Measurements from ENCODE around the gene CCDC57. TPM values are rescaled to one million over a fixed set of nuclear protein-coding genes. Genes with fewer than 3 reads are reported as not detected.

Gene CCDC57
- total and polyA plus RNA-seq, 4 donors, result 5.4 to 19.1 (median 11.7) TPM

DNA sequence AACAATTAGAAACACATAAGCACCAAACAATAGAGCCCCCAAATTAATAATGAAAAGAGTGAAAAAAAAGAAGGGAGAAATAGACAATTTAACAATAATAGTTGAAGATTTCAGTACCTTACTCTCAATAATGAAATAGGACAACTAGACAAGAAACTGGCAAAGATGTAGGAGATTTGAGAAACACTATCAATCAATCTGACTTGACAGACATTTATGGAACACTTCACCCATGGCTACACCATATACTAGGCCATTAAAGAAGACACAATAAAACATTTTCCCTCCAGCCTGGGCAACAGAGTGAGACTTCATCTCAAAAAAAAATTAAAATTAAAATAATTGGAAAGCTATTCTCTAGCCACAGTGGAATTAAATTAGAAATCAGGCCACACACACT, 142.0 kb downstream of the CCDC57 start:
- Histone ChIP-seq H3K4me1 (ENCODE audit: control insufficient read depth in 4 of 4, insufficient read depth in 4 of 4, low read length in 3 of 4) (peaks cover 0 to 6% (median 4%) of the 10 kb centered on the region in 4 donors), H3K9me3 (ENCODE audit: control insufficient read depth in 4 of 4, low read length in 3 of 4) (no peaks in the 10 kb centered on the region), H3K36me3 (ENCODE audit: control insufficient read depth in 4 of 4, insufficient read depth in 3 of 4, low read depth in 1 of 4, low read length in 3 of 4) (no peaks in the 10 kb centered on the region), H3K4me3 (ENCODE audit: low read depth in 1 of 3, low read length in 3 of 3) (no peak overlapping the region), H3K9ac (ENCODE audit: low read depth in 1 of 2, low read length in 2 of 2) (no peak overlapping the region), H3K27me3 (ENCODE audit: control insufficient read depth in 4 of 4, insufficient read depth in 4 of 4, low read length in 3 of 4) (no peaks in the 10 kb centered on the region), H3K27ac (ENCODE audit: low read depth in 1 of 2, low read length in 2 of 2) (no peak overlapping the region)
- no peak for DNase-seq (ENCODE audit: low spot score)
- TF ChIP-seq HNF4A (conservative IDR thresholded peaks at IDR 0.05) (no peak), FOXA2 (IDR thresholded peaks at IDR 0.05) (no peak), YY1 (IDR thresholded peaks at IDR 0.05) (no peak), NR2F2 (IDR thresholded peaks at IDR 0.05) (no peak), HNF4G (IDR thresholded peaks at IDR 0.05) (no peak), FOXA1 (IDR thresholded peaks at IDR 0.05) (no peak)
- TF ChIP-seq, protein P1, sequence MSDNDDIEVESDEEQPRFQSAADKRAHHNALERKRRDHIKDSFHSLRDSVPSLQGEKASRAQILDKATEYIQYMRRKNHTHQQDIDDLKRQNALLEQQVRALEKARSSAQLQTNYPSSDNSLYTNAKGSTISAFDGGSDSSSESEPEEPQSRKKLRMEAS (IDR thresholded peaks at IDR 0.05), result no peak
- TF ChIP-seq, protein P2, sequence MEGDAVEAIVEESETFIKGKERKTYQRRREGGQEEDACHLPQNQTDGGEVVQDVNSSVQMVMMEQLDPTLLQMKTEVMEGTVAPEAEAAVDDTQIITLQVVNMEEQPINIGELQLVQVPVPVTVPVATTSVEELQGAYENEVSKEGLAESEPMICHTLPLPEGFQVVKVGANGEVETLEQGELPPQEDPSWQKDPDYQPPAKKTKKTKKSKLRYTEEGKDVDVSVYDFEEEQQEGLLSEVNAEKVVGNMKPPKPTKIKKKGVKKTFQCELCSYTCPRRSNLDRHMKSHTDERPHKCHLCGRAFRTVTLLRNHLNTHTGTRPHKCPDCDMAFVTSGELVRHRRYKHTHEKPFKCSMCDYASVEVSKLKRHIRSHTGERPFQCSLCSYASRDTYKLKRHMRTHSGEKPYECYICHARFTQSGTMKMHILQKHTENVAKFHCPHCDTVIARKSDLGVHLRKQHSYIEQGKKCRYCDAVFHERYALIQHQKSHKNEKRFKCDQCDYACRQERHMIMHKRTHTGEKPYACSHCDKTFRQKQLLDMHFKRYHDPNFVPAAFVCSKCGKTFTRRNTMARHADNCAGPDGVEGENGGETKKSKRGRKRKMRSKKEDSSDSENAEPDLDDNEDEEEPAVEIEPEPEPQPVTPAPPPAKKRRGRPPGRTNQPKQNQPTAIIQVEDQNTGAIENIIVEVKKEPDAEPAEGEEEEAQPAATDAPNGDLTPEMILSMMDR (IDR thresholded peaks at IDR 0.05; ENCODE audit: low read depth, low read length, missing input control), result no peak
- TF ChIP-seq, protein P3, sequence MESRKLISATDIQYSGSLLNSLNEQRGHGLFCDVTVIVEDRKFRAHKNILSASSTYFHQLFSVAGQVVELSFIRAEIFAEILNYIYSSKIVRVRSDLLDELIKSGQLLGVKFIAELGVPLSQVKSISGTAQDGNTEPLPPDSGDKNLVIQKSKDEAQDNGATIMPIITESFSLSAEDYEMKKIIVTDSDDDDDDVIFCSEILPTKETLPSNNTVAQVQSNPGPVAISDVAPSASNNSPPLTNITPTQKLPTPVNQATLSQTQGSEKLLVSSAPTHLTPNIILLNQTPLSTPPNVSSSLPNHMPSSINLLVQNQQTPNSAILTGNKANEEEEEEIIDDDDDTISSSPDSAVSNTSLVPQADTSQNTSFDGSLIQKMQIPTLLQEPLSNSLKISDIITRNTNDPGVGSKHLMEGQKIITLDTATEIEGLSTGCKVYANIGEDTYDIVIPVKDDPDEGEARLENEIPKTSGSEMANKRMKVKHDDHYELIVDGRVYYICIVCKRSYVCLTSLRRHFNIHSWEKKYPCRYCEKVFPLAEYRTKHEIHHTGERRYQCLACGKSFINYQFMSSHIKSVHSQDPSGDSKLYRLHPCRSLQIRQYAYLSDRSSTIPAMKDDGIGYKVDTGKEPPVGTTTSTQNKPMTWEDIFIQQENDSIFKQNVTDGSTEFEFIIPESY (IDR thresholded peaks at IDR 0.05), result no peak

DNA sequence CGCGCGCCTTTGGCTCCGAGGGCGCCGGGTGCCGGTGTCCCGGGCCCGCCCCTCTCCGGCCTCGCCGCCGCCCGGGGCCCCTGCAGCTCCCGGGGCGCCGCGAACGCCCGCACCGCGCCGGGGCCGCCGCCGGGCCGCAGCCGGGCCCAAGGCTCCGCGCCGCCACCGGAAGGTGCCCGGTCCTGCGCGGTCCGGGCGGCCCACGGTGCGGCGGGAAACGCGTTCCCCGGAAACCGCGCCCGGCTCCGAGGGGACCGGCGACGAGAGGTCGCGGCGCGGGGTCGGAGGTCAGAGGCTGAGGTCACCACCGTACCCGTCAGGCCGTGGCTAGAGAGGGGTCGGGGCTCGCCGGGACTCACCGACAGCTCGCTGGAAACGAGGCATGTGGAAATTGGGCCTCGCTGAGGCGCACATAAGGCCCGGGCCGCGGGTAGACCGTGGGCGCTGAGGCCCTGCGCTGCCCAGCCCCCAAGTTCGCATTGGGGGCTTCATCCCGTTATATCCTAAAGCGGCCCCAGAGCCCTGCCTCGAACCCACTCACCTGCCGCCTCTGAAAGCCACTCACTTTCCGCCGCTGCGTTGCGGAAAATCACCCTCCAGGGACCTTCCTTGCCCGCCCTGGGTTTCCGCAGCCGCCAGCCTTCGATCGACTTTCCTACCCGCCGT, 146.9 kb downstream of the CCDC57 start, which contains the start of gene DUS1L:
Gene DUS1L (minus strand): TSS at position 167 of the 666 bp plus-strand sequence. CDS start 745 bp downstream, outside the sequence.
- Histone ChIP-seq H3K9me3 (ENCODE audit: control insufficient read depth in 4 of 4, low read length in 3 of 4) (no peaks in the 10 kb centered on the region), H3K36me3 (ENCODE audit: control insufficient read depth in 4 of 4, insufficient read depth in 3 of 4, low read depth in 1 of 4, low read length in 3 of 4) (peaks cover 2 to 23% (median 6%) of the 10 kb centered on the region in 4 donors), H3K9ac (ENCODE audit: low read depth in 1 of 2, low read length in 2 of 2) (peak within 1 kb of the TSS; percentile 71 to 72), H3K4me1 (ENCODE audit: control insufficient read depth in 4 of 4, insufficient read depth in 4 of 4, low read length in 3 of 4) (peaks cover 8 to 32% (median 24%) of the 10 kb centered on the region in 4 donors), H3K27ac (ENCODE audit: low read depth in 1 of 2, low read length in 2 of 2) (peak within 1 kb of the TSS; percentile 75 to 81), H3K27me3 (ENCODE audit: control insufficient read depth in 4 of 4, insufficient read depth in 4 of 4, low read length in 3 of 4) (no peaks in the 10 kb centered on the region), H3K4me3 (ENCODE audit: low read depth in 1 of 3, low read length in 3 of 3) (peak within 1 kb of the TSS; percentile 61 to 96 (median 95))
- peak; percentile 83 for DNase-seq (ENCODE audit: low spot score)
- peak; percentile 96 for TF ChIP-seq NR2F2 (IDR thresholded peaks at IDR 0.05)
- no peak for TF ChIP-seq EGR1 (IDR thresholded peaks at IDR 0.05; ENCODE audit: low read depth in 2 of 2)
- no peak for TF ChIP-seq TAF1 (conservative IDR thresholded peaks at IDR 0.05)
- no peak for TF ChIP-seq HNF4G (IDR thresholded peaks at IDR 0.05)
- TF ChIP-seq RAD21 (IDR thresholded peaks at IDR 0.05), result no peak
- TF ChIP-seq YY1 (IDR thresholded peaks at IDR 0.05), result no peak
- no peak for TF ChIP-seq FOXA1 (IDR thresholded peaks at IDR 0.05)
- TF ChIP-seq JUND (IDR thresholded peaks at IDR 0.05), result no peak
- peak; percentile 76 to 90 for TF ChIP-seq GABPA (IDR thresholded peaks at IDR 0.05 in 1 of 2, conservative IDR thresholded peaks at IDR 0.05 in 1 of 2)
- TF ChIP-seq, protein P2 (IDR thresholded peaks at IDR 0.05; ENCODE audit: low read depth, low read length, missing input control), result no peak
- TF ChIP-seq SP1 (IDR thresholded peaks at IDR 0.05), result peak; percentile 28
- peak in 1 of 2 donors; percentile 16 for TF ChIP-seq HNF4A (conservative IDR thresholded peaks at IDR 0.05)
- TF ChIP-seq FOXA2 (IDR thresholded peaks at IDR 0.05), result no peak
- TF ChIP-seq RXRA (IDR thresholded peaks at IDR 0.05), result peak in 1 of 2 donors; percentile 22
- TF ChIP-seq, protein P1 (IDR thresholded peaks at IDR 0.05), result no peak
- TF ChIP-seq, protein P4, sequence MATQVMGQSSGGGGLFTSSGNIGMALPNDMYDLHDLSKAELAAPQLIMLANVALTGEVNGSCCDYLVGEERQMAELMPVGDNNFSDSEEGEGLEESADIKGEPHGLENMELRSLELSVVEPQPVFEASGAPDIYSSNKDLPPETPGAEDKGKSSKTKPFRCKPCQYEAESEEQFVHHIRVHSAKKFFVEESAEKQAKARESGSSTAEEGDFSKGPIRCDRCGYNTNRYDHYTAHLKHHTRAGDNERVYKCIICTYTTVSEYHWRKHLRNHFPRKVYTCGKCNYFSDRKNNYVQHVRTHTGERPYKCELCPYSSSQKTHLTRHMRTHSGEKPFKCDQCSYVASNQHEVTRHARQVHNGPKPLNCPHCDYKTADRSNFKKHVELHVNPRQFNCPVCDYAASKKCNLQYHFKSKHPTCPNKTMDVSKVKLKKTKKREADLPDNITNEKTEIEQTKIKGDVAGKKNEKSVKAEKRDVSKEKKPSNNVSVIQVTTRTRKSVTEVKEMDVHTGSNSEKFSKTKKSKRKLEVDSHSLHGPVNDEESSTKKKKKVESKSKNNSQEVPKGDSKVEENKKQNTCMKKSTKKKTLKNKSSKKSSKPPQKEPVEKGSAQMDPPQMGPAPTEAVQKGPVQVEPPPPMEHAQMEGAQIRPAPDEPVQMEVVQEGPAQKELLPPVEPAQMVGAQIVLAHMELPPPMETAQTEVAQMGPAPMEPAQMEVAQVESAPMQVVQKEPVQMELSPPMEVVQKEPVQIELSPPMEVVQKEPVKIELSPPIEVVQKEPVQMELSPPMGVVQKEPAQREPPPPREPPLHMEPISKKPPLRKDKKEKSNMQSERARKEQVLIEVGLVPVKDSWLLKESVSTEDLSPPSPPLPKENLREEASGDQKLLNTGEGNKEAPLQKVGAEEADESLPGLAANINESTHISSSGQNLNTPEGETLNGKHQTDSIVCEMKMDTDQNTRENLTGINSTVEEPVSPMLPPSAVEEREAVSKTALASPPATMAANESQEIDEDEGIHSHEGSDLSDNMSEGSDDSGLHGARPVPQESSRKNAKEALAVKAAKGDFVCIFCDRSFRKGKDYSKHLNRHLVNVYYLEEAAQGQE (IDR thresholded peaks at IDR 0.05), result no peak
- WGBS, result 15% methylated on average over 88 of the region's 88 CpGs

Measured in liver (tissue), 9 donors.